HPDE6-E6E7 (cell line): Measurements from ENCODE around the gene KRTAP12-3.
"Not testable (repeated sequence)": the region's sequence is repeated elsewhere in the genome, so short reads cannot be mapped to it uniquely, and the experiment has no call there.

Experiments
- DNase-seq: peaks from one replicate; pipeline ENCODE4 v3.0.0; 2011; ENCODE audit warnings: missing footprints; ENCODE audit errors: extremely low spot score

Gene KRTAP12-3

DNA sequence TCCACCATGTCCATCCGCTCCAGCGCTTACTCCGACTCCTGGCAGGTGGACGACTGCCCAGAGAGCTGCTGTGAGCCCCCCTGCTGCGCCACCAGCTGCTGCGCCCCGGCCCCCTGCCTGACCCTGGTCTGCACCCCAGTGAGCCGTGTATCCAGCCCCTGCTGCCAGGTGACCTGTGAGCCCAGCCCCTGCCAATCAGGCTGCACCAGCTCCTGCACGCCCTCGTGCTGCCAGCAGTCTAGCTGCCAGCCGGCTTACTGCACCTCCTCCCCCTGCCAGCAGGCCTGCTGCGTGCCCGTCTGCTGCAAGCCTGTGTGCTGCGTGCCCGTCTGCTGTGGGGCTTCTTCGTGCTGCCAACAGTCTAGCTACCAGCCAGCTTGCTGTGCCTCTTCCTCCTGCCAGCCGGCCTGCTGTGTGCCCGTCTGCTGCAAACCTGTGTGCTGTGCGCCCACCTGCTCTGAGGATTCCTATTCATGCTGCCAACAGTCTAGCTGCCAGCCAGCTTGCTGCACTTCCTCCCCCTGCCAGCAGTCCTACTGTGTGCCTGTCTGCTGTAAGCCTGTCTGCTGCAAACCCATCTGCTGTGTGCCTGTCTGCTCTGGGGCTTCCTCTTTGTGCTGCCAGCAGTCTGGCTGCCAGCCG, 30.4 kb upstream of the KRTAP12-3 start:
- DNase-seq, result not testable (repeated sequence)

DNA sequence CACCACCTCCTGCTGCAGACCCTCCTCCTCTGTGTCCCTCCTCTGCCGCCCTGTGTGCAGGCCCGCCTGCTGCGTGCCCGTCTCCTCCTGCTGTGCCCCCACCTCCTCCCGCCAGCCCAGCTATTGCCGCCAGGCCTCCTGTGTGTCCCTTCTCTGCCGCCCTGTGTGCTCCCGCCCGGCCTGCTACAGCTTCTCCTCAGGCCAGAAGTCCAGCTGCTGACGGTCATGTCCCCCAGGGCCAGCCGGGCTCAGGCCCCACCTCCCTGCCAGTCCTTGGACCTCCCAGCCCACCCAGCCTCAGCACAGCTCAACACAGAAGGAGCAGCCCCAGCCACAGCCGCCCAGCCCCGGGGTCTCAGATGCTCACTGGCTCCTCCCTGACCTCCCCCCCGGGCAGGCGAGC, 29.9 kb upstream of the KRTAP12-3 start:
- not testable (repeated sequence) for DNase-seq

DNA sequence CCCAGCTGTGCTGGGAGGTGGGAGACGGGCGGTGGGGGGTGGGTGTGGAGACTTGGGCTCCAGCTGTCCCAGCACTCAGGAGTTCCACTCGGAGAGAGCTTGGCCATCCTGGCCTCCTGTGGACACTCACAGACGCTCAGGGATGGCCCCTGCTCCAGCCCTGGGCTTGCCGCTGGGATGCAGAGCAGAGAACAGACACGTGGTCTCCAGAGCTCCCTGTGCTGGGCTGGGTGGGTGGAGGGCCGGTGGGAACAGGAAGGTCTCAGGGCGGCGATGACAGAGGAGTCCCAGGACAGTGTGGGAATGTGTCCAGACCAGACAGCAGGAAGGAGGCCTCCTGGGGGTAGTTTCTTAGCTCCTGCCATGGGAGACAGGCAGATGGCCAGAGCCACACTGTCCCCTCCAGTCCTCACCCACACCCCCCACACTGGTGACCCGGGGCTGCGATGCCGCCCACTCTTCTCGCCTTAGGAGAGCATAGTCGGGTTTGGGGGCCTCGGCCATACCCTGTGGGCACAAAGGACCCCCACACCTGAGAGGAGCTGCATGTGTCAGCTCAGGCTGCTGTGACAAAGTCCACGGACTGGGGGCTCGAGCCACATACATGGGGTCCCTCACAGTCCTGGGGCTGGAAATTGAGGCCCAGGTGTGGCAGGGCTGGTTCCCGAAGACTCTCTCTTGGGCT, 28.9 kb upstream of the KRTAP12-3 start:
- DNase-seq, result no peak

DNA sequence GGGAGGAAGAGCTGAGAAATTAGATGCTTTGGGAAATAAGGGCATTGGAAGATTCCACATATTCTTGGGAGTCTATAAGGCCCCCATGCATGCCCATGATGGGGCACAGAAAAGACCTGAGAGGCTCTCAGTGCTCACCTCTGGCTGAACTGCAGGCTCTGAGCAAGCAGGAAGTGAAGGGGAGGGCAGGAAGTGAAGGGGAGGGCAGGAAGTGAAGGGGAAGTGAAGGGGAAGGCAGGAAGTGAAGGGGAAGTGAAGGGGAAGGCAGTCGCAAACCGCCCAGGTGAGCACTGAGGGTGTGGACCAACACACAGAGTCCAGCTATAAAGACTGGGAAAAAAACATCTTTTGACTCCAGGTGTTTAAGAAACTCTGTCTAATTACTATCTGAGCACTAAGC, 27.3 kb upstream of the KRTAP12-3 start:
- no peak for DNase-seq

DNA sequence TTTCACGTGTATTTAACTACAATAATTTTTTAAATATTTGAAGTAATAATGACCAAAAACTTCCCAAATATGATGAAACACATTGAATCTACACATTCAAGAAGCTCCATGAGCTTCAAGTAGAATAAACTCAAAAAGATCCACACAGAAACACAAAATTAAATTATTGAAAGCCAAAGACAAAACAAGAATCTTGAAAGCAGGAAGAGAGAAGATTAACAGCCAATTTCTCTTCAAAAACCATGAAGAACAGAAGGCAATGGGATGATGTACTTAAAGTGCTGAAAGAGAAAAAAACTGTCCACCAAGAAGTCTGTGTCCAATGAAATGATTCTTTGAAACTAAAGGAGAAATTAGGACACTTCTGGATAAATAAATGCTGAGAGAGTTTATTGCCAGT, 25.7 kb upstream of the KRTAP12-3 start:
- no peak for DNase-seq

DNA sequence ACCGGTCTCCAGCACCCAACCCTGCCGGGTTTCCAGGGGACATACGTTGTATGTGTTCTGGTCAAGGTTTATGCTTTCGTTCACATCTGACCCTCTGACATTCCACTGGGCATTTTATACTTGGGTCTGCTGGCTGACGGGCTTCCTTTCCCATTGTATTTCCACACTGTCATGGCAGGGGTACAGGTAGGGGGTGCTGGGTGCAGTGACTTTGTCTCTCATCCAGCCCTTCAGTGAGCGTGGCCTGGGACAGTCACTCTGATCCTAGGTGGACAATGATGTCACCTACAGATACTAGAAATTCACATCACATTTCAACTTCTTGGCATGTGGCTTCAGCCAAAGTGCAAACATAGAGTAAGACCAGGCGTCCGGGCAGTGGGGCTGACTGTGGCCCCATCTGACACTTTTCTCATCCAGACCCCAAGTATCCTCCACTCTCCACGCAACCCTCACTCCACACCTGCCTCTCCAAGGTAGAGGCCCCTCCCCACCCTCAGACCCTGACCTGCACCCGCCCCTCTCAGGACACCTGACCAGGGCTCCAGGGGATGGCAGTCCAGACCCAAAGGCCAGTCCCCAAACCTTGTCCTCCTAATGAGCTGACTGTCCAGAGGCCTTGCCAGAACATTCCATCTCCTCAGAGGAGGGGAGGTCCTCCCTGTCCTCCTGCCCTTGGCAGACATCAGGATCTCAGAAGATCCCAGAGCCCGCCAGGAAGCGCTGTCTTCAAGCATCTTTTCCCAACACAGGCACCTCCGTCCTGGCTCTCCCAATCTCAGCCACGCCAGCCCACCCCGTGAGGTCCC, 21.3 kb upstream of the KRTAP12-3 start:
- no peak for DNase-seq

DNA sequence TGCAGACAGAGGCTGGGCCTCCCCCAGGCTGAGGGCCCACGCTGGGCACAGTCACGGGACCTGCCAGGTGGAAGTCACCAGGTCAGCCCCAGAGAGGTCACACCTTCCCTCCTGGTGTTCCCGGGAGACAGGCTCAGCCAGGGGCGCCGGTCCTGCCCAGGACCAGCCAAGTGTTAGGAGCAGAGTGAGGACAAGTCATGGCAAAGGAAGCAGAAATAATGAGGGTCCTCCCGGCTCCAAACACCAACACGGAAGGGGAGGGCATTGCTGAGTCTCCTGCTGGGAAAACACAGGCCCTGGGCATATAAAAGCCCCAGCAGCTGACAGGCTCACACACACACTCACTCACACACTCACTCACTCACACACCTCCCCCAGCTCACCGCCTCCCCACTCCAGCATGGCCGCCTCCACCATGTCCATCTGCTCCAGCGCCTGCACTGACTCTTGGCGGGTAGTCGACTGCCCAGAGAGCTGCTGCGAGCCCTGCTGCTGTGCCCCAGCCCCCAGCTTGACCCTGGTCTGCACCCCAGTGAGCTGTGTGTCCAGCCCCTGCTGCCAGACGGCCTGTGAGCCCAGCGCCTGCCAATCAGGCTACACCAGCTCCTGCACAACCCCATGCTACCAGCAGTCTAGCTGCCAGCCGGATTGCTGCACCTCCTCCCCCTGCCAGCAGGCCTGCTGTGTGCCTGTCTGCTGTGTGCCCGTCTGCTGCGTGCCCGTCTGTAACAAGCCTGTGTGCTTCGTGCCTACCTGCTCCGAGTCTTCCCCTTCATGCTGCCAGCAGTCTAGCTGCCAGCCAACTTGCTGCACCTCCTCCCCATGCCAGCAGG, 20.5 kb upstream of the KRTAP12-3 start, which contains the start of gene KRTAP10-10:
Gene KRTAP10-10 (plus strand): TSS at position 339 of the 833 bp plus-strand sequence. CDS start 62 bp downstream, at position 401.
- DNase-seq, result no peak

DNA sequence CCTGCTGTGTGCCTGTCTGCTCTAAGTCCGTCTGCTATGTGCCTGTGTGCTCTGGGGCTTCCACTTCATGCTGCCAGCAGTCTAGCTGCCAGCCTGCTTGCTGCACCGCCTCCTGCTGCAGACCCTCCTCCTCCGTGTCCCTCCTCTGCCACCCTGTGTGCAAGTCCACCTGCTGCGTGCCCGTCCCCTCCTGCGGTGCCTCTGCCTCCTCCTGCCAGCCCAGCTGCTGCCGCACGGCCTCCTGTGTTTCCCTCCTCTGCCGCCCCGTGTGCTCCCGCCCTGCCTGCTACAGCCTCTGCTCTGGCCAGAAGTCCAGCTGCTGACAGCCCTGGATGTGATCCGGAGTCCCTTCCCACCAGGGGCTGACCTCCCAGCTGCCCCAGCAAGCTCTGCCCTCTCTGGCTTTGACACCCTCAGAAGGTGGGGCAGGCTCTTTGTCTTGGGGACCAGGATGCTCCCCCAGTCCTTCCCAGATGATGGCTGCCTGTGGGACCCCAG, 19.8 kb upstream of the KRTAP12-3 start:
- DNase-seq, result not testable (repeated sequence)

DNA sequence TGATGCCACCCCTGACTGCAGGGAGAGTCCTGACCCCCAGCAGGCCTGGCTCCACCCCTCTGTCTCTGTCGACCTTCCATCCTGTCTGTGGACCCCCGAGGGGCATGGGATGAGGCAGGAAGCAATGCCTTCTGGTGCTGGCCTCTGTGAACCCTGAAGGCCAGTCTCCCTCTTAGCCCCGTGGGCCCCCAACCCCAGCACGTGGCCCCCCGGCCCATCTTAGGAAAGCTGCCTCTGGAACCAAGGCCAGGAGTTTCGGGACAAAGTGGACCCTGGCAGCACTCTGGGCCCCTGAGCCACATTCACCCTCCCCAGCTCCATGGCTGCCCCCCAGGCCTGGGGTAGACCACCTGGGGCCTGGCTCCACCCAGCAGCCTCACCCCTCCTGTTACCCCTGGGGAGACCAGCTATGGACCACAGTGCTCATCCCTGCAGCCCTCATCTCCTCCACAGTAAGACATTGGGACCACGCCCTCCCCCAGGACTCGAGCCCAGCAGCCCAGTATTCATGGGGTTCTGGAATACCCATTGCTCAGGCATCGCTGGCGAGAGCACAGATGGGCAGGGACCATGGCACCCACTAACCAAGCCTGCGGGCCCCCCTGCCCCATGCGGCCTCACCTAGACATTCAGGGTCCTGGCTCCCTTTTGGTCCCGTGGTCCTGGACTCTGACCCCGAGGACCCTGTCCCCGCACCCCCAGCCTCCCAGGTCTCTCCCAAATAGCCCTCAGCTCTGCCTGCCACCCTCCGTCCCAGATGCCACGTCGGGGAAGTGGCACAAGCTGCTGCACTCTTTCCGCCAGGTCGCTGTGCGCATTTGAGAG, 19.0 kb upstream of the KRTAP12-3 start:
- DNase-seq, result not testable (repeated sequence)

DNA sequence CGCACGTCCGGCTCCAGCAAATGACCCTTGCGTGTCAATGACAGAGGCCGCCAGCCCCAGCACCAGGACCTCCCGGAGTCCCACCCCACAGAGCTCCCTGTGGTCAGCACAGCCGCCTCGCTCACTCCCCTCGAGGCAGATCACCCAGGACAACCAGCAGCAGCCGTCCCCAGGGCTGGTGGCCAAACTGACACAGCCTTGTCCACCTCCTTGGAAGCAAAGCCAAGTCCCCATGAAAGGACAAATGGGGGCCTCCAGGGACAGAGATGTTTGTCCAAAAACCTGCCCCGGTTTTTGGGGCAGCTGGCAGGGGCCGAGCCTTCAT, 18.4 kb upstream of the KRTAP12-3 start:
- DNase-seq, result no peak

DNA sequence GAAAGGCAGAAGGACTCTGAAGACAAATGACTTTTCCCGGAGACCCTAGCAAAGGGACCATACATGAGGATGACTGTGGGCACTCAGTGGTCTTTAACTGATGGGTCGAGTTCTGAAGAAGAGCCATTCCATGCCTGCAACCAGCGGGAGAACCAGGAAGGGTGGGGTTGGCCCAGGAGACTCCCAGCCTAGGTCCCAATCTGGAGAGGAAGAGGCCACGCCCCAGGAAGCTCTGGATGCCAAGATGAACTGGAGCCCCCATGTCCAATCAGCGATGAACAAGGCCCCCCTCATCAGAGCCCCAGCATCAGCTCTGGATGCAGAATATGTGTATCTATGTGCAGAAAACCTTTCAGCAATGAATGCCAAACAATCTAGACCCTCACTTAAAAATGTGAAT, 17.0 kb upstream of the KRTAP12-3 start:
- no peak for DNase-seq

DNA sequence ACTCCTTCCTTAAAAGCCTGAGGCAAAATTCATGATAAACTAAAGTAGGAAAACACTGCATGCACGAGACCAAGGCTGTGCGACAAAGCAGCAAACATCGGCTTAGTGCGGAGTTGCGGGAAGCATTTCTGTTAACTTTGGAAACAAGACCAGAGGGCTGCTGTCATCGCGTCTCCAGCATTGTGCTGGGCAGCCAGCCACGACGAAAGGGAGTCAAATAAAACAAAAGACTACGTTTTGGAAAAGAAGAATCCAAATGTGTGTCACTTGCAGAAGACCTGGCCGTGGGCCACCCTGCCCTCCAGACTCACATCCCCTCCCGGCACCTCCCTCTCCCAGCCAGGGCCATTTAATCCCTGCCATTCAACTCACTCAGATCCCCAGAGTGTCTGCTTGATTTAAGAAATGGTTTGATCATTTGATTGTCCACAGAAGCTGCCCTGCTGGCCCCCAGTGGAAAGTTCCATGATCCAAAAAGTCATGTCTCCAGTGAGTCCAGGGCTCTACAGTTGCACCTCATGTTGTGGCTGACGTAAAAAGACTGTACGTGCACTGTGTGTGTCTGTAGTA, 13.9 kb upstream of the KRTAP12-3 start:
- DNase-seq, result no peak

DNA sequence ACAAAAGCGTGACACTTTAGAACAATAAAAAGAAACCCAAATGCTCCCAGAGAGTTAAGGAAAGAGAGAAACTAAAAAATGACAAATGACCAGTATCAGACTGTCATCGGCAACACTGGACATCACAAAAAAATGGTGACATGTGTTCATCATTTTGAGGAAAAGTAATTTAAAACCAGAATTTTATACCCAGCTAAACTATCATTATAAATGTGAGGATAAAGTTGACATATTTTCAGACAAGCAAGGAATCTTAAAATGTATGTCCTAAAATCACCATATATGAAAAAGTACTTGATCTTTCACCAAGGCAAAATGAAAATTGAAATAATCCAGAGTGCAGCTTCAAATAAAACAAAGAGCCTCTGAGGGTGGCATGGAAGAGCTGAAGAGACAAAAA, 12.9 kb upstream of the KRTAP12-3 start:
- no peak for DNase-seq

DNA sequence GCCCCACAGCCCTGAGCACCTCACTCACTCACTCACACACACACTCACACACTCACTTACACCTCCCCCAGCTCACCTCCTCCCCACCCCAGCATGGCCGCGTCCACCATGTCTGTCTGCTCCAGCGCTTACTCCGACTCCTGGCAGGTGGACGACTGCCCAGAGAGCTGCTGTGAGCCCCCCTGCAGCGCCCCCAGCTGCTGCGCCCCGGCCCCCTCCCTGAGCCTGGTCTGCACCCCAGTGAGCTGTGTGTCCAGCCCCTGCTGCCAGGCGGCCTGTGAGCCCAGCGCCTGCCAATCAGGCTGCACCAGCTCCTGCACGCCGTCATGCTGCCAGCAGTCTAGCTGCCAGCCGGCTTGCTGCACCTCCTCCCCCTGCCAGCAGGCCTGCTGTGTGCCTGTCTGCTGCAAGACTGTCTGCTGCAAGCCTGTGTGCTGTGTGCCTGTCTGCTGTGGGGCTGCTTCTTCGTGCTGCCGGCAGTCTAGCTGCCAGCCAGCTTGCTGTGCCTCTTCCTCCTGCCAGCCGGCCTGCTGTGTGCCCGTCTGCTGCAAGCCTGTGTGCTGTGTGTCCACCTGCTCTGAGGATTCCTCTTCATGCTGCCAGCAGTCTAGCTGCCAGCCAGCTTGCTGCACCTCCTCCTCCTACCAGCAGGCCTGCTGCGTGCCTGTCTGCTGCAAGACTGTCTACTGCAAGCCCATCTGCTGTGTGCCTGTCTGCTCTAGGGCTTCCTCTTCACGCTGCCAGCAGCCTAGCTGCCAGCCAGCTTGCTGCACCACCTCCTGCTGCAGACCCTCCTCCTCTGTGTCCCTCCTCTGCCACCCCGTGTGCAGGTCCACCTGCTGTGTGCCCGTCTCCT, 11.1 kb upstream of the KRTAP12-3 start, which contains the start of gene KRTAP10-11:
Gene KRTAP10-11 (plus strand): TSS at position 49 of the 856 bp plus-strand sequence. CDS start 45 bp downstream, at position 94.
- not testable (repeated sequence) for DNase-seq

DNA sequence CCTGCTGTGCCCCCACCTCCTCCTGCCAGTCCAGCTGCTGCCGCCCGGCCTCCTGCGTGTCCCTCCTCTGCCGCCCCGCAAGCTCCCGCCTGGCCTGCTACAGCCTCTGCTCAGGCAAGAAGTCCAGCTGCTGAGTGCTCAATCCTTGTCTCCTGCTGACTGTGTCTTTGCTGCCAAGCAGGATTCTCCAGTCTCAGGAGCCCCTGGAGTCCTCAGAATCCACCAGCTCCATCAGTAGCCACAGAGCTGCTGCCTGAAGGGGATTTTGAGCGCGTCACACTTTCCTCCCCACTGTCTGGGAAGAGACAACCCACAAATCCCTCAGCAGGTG, 10.5 kb upstream of the KRTAP12-3 start:
- no peak for DNase-seq

DNA sequence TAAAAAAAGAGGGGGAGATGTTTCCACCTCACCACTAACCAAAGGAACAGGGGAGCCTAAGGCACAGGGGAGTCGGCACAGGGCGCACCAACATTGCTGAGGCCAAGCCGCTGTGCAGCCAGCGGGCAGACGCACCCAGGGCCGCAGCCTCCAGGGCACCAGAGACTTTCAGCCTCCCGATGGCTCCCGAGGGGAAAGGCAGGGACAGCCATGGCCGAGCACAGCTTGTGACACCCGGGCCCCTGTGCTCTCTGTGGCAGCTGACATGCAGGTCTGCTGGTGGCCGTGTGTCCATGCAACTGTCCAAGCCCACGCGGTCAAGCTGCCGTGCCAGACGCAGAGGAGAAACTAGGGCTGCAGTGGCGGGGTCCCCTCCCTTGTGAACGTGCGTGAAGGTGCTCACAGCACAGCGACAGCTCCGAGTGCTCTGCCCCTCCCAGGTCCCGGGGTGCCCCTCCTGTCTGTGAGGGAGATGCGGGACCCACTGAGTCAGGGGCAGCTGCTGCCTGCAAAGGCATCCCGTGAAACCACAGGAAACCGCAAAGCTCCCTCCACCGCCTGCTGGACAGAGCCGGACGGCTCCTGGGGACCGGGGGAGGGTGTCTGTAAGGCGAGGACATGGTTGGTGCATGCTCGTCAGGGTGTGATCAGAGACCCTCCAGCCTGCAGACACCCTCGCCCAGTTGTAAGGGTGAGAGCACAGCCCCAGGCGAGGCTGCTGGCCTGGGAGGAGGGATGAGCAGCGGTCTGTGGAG, 9.0 kb upstream of the KRTAP12-3 start:
- DNase-seq, result no peak

DNA sequence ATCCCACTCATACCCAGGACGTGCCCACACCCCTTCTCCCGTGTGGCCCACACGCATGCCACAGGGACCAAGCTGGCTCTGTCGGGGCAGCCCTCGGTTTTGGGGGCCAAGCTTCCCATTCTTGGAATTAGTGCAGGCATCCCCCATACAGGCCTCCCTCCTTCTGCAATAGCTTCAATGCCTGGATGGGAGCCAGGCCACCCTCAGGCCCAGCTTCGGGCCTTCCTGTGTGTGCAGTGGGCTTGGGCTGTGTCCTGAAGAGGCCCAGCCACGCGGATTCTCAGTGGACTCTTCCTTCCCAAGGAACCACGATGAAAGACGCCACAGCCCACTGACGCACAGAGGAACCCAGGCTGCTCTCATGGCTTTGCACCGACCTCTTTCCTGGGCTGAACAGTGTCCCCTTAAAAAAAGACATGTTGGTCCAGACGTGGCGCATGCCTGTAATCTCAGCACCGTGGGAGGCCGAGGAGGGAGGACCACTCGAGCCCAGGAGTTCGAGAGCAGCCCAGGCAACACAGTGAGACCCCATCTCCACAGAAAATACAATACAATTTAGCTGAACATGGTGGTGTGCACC, 8.1 kb upstream of the KRTAP12-3 start:
- no peak for DNase-seq

DNA sequence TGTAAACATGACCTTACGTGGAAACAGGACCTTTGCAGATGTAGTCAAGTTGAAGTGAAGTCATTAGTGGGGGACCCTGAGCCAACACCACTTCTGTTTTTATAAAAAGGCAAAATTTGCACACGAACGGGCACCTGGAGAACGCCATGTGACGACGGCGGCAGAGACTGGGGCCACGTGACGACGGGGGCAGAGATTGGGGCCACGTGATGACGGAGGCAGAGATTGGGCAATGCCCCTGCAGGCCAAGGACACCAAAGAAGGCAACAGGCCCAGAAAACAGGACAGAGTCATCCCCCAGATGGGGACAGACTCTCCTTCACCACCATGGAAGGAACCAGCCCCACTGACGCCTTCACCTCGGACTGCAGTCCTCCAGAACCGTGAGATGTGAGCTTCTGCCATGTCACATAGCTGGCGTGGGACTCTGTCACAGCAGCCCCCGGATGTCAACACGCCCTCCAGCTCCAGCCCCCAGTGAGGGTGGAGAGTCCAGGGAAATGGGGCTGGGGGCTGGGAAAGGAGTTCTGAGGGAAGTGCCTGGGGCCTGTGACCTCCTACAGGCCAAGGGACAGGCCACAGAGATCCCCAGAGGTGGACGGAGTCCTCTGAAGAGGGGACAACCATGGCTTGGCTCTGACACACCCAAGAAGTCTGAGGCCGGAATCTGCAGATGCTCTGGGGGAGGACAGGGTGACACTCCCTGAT, 7.3 kb upstream of the KRTAP12-3 start:
- no peak for DNase-seq
